Hepatocyte (in vitro differentiated cells): ENCODE measurements around the gene ENDOD1.

Experiments used
- EZH2 ChIP-seq: fragments of 200-600 bp; sonication (generic); IDR thresholded peaks from 2 replicates; pipeline ENCODE4 v1.6.1; 2016; ENCODE audit warnings: antibody characterized with exemption, mild to moderate bottlenecking, borderline replicate concordance
- EZH2phosphoT487 ChIP-seq: fragments of 200-600 bp; sonication (generic); IDR thresholded peaks from one replicate; pipeline ENCODE4 v1.6.1; 2018; ENCODE audit warnings: antibody characterized with exemption, mild to moderate bottlenecking, low read depth, moderate library complexity; ENCODE audit not compliant: unreplicated experiment, severe bottlenecking
- TF ChIP-seq, protein P1 (sequence below): fragments of 200-600 bp; sonication (generic); IDR thresholded peaks from 2 replicates; pipeline ENCODE4 v1.5.1; 2016; ENCODE audit warnings: antibody characterized with exemption, mild to moderate bottlenecking; ENCODE audit not compliant: poor library complexity

DNA sequence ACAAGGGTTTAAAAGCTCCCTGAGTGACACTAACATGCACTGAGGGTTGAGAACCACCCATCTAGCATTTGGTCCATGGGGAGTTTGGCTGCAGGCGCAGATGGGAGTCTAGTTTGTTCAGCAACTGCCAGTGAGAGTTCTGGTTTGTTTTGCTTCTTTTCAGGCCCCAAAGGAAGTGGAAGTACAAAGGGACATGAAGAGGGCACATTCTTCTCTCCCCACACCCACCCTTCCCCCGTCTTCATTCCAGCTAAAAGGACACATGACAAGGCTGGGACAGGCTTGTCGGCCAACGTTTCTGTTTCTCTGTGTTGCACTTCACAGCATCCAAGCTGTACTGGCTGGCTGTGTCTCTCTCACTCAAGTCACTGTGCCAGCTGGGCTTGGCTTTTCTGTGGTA, 8.2 kb upstream of the ENDOD1 start:
- TF ChIP-seq, protein P1, sequence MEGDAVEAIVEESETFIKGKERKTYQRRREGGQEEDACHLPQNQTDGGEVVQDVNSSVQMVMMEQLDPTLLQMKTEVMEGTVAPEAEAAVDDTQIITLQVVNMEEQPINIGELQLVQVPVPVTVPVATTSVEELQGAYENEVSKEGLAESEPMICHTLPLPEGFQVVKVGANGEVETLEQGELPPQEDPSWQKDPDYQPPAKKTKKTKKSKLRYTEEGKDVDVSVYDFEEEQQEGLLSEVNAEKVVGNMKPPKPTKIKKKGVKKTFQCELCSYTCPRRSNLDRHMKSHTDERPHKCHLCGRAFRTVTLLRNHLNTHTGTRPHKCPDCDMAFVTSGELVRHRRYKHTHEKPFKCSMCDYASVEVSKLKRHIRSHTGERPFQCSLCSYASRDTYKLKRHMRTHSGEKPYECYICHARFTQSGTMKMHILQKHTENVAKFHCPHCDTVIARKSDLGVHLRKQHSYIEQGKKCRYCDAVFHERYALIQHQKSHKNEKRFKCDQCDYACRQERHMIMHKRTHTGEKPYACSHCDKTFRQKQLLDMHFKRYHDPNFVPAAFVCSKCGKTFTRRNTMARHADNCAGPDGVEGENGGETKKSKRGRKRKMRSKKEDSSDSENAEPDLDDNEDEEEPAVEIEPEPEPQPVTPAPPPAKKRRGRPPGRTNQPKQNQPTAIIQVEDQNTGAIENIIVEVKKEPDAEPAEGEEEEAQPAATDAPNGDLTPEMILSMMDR = no peak
- TF ChIP-seq EZH2 (no peak), EZH2phosphoT487 (no peak)
